GM23338 (cell line): ENCODE data around the gene FNDC1. TPM values are rescaled to one million over a fixed set of nuclear protein-coding genes. Genes with fewer than 3 reads are reported as not detected.
"Not testable (repeated sequence)": the region's sequence is repeated elsewhere in the genome, so short reads cannot be mapped to it uniquely, and the experiment has no call there.

Experiments
- ATAC-seq: fragments of 200-7000 bp; cut with Tn5 transposase; 3 replicates; pipeline ENCODE4 v1.9.1; 2020
- DNase-seq: peaks from one replicate; pipeline ENCODE4 v3.0.0-alpha.2; 2015; ENCODE audit warnings: low spot score
- H2AFZ ChIP-seq: fragments of 200-600 bp; sonication (generic); 2 replicates; pipeline ENCODE4 v1.8.0; 2016; ENCODE audit warnings: antibody characterized with exemption, mild to moderate bottlenecking, moderate library complexity
- H3F3A ChIP-seq: fragments of 200-600 bp; sonication (generic); replicated peaks from 2 replicates; pipeline ENCODE4 v1.8.0; 2017; ENCODE audit warnings: antibody characterized with exemption, mixed run types, low read depth
- H3K27ac ChIP-seq: fragments of 200-600 bp; sonication (generic); 2 replicates; pipeline ENCODE4 v1.6.1; 2016; ENCODE audit warnings: low read depth
- H3K27me3 ChIP-seq: fragments of 200-600 bp; sonication (generic); 2 replicates; pipeline ENCODE4 v1.8.0; 2016; ENCODE audit warnings: mild to moderate bottlenecking, mixed run types, moderate library complexity; ENCODE audit not compliant: insufficient read depth
- H3K36me3 ChIP-seq: fragments of 200-600 bp; sonication (generic); 2 replicates; pipeline ENCODE4 v1.8.0; 2016; ENCODE audit warnings: mild to moderate bottlenecking; ENCODE audit not compliant: insufficient read depth
- H3K4me1 ChIP-seq: fragments of 200-600 bp; sonication (generic); 2 replicates; pipeline ENCODE4 v1.8.0; 2016; ENCODE audit warnings: mild to moderate bottlenecking, moderate library complexity; ENCODE audit not compliant: insufficient read depth
- H3K4me2 ChIP-seq: fragments of 200-600 bp; sonication (generic); 2 replicates; pipeline ENCODE4 v1.7.1; 2017; ENCODE audit warnings: mixed run types
- H3K4me3 ChIP-seq: fragments of 200-600 bp; sonication (generic); 2 replicates; pipeline ENCODE4 v1.6.1; 2016; ENCODE audit warnings: mixed run types
- H3K79me2 ChIP-seq: fragments of 200-600 bp; sonication (generic); replicated peaks from 2 replicates; pipeline ENCODE4 v1.8.0; 2017; ENCODE audit warnings: mild to moderate bottlenecking; ENCODE audit not compliant: insufficient read depth
- H3K9me2 ChIP-seq: fragments of 200-600 bp; sonication (generic); 2 replicates; pipeline ENCODE4 v1.8.0; 2017; ENCODE audit not compliant: insufficient read depth
- H4K20me1 ChIP-seq: fragments of 200-600 bp; sonication (generic); replicated peaks from 2 replicates; pipeline ENCODE4 v1.8.0; 2017; ENCODE audit warnings: mild to moderate bottlenecking; ENCODE audit not compliant: insufficient read depth
- H3K27ac Mint-ChIP-seq: 2 replicates; pipeline ENCODE4 v1.8.0; 2020; ENCODE audit warnings: inconsistent platforms, mild to moderate bottlenecking, moderate library complexity, mixed read lengths
- H3K27me3 Mint-ChIP-seq: 3 replicates; pipeline ENCODE4 v1.8.0; 2022; ENCODE audit warnings: low read depth, mild to moderate bottlenecking, moderate library complexity, mixed read lengths, inconsistent platforms; ENCODE audit not compliant: insufficient read depth, poor library complexity
- H3K36me3 Mint-ChIP-seq: 3 replicates; pipeline ENCODE4 v1.8.0; 2021; ENCODE audit warnings: low read depth, mild to moderate bottlenecking, inconsistent platforms, moderate library complexity, mixed read lengths
- H3K4me1 Mint-ChIP-seq: 3 replicates; pipeline ENCODE4 v1.8.0; 2020; ENCODE audit warnings: mild to moderate bottlenecking, inconsistent platforms, mixed read lengths
- H3K4me3 Mint-ChIP-seq: 3 replicates; pipeline ENCODE4 v1.8.0; 2021; ENCODE audit warnings: moderate library complexity, mild to moderate bottlenecking, inconsistent platforms, mixed read lengths
- H3K9me3 Mint-ChIP-seq: 3 replicates; pipeline ENCODE4 v1.8.0; 2020; ENCODE audit warnings: moderate library complexity, mild to moderate bottlenecking, inconsistent platforms, mixed read lengths
- EZH2 ChIP-seq: fragments of 200-600 bp; sonication (generic); IDR thresholded peaks from one replicate; pipeline ENCODE4 v1.8.0; 2017; ENCODE audit warnings: antibody characterized with exemption, mild to moderate bottlenecking, low read depth; ENCODE audit not compliant: unreplicated experiment
- EZH2phosphoT487 ChIP-seq: fragments of 200-600 bp; sonication (generic); IDR thresholded peaks from one replicate; pipeline ENCODE4 v1.8.1; 2018; ENCODE audit warnings: antibody characterized with exemption; ENCODE audit not compliant: unreplicated experiment
- JUNB ChIP-seq: IDR thresholded peaks from one replicate; pipeline ENCODE4 v1.6.1; 2016; ENCODE audit warnings: antibody characterized with exemption; ENCODE audit not compliant: unreplicated experiment
- NANOG ChIP-seq: IDR thresholded peaks from 2 replicates; pipeline ENCODE4 v1.6.1; 2016; ENCODE audit warnings: antibody characterized with exemption, borderline replicate concordance
- POLR2AphosphoS5 ChIP-seq: IDR thresholded peaks from 2 replicates; pipeline ENCODE4 v1.6.1; 2016; ENCODE audit warnings: antibody characterized with exemption, low read depth
- STAT1 ChIP-seq: IDR thresholded peaks from one replicate; pipeline ENCODE4 v1.6.1; 2016; ENCODE audit warnings: antibody characterized with exemption; ENCODE audit not compliant: unreplicated experiment
- ZNF114 ChIP-seq: fragments of 250-450 bp; sonication (Bioruptor Pico); IDR thresholded peaks from 2 replicates; pipeline ENCODE4 v1.5.0; 2020; ENCODE audit warnings: mild to moderate bottlenecking, moderate library complexity
- ZNF331 ChIP-seq: fragments of 250-450 bp; sonication (Bioruptor Pico); IDR thresholded peaks from 2 replicates; pipeline ENCODE4 v1.5.0; 2020; ENCODE audit warnings: low read depth, mild to moderate bottlenecking, moderate library complexity
- polyA plus RNA-seq: library from polyadenylated mRNA; unstranded; fragments of >200 nt; fragmentation: Nextera tagmentation; extraction: Ambion mirVana; gene quantifications from 2 replicates; pipeline ENCODE4 v1.2.1, GENCODE V29; 2016
- total RNA-seq: library from RNA; depleted of rRNA; stranded (reverse); fragments of >200 nt; shearing (Covaris generic); gene quantifications from 2 replicates; pipeline ENCODE4 v1.2.3, GENCODE V29; 2014
- TF ChIP-seq, protein P1 (sequence below): IDR thresholded peaks from one replicate; pipeline ENCODE4 v1.6.1; 2018; ENCODE audit warnings: antibody characterized with exemption; ENCODE audit not compliant: unreplicated experiment
- TF ChIP-seq, protein P2 (sequence below): IDR thresholded peaks from 2 replicates; pipeline ENCODE4 v1.6.1; 2016; ENCODE audit warnings: antibody characterized with exemption

The FNDC1 gene
- total and polyA plus RNA-seq, 2 experiments from 2014 or later = 0.38 to 0.57 TPM

DNA sequence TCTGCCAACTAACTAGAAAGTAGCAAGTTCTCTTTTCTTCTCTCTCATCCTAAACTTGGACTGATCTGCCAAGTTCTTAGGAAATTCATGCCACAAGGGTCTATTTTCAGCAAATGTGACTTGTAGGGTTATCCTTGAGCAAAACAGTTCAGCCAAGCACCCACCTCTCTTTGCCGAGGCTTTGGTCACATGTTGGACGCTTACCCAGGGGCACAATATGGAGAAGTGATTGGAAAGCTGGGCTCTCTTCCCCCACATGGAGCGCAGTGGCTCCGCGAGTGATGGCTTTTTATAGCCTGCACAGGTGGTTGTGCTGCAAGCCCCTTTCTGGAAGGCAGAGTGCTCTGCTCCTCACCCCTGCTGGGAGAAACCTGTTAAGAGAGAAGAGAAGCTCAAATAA is 47.7 kb upstream of the FNDC1 start (continued):
- TF ChIP-seq, protein P1, sequence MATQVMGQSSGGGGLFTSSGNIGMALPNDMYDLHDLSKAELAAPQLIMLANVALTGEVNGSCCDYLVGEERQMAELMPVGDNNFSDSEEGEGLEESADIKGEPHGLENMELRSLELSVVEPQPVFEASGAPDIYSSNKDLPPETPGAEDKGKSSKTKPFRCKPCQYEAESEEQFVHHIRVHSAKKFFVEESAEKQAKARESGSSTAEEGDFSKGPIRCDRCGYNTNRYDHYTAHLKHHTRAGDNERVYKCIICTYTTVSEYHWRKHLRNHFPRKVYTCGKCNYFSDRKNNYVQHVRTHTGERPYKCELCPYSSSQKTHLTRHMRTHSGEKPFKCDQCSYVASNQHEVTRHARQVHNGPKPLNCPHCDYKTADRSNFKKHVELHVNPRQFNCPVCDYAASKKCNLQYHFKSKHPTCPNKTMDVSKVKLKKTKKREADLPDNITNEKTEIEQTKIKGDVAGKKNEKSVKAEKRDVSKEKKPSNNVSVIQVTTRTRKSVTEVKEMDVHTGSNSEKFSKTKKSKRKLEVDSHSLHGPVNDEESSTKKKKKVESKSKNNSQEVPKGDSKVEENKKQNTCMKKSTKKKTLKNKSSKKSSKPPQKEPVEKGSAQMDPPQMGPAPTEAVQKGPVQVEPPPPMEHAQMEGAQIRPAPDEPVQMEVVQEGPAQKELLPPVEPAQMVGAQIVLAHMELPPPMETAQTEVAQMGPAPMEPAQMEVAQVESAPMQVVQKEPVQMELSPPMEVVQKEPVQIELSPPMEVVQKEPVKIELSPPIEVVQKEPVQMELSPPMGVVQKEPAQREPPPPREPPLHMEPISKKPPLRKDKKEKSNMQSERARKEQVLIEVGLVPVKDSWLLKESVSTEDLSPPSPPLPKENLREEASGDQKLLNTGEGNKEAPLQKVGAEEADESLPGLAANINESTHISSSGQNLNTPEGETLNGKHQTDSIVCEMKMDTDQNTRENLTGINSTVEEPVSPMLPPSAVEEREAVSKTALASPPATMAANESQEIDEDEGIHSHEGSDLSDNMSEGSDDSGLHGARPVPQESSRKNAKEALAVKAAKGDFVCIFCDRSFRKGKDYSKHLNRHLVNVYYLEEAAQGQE = no peak
- no peak for TF ChIP-seq JUNB
- TF ChIP-seq EZH2phosphoT487 = no peak
- TF ChIP-seq EZH2 = no peak

DNA sequence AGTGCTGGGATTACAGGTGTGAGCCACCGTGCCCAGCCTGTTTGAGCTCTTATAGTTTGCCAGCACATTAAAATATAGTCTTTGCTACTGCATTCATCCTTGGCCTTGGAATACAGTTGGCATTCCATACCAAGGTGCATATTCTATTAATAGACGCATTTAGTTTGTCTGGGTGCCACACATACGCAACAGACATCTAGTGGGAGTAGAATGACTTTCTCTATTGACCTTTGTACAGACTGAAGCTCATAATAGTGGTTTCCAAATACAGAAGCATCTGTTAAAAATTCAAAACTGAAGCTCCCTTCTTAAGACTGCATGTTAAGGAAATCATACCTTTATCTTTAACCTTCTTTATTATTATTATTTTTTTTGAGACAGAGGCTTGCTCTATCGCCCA is 46.7 kb upstream of the FNDC1 start:
- H3K36me3 ChIP-seq = no peaks in the 10 kb centered on the region
- 0 out of 2 replicates have a peak, but pooled peaks cover 4% of the 10 kb centered on the region for H3K9me2 ChIP-seq
- H3K79me2 ChIP-seq = no peaks in the 10 kb centered on the region
- no peak overlapping the region for H3K4me3 Mint-ChIP-seq
- TF ChIP-seq POLR2AphosphoS5 (no peak), EZH2 (no peak), EZH2phosphoT487 (no peak), NANOG (no peak), ZNF331 (CRISPR knock-in tag) (no peak), STAT1 (no peak), ZNF114 (no peak), JUNB (no peak)
- TF ChIP-seq, protein P2, sequence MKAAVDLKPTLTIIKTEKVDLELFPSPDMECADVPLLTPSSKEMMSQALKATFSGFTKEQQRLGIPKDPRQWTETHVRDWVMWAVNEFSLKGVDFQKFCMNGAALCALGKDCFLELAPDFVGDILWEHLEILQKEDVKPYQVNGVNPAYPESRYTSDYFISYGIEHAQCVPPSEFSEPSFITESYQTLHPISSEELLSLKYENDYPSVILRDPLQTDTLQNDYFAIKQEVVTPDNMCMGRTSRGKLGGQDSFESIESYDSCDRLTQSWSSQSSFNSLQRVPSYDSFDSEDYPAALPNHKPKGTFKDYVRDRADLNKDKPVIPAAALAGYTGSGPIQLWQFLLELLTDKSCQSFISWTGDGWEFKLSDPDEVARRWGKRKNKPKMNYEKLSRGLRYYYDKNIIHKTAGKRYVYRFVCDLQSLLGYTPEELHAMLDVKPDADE = no peak
- TF ChIP-seq, protein P1 = no peak
- no peak overlapping the region for H2AFZ ChIP-seq
- H4K20me1 ChIP-seq = no peaks in the 10 kb centered on the region
- no peak overlapping the region for H3K4me3 ChIP-seq
- H3K27me3 ChIP-seq = no peaks in the 10 kb centered on the region
- DNase-seq = no peak
- no peaks in the 10 kb centered on the region for H3K4me1 Mint-ChIP-seq
- H3F3A ChIP-seq = no peaks in the 10 kb centered on the region
- ATAC-seq = no peak
- no peaks in the 10 kb centered on the region for H3K9me3 Mint-ChIP-seq
- H3K36me3 Mint-ChIP-seq = no peaks in the 10 kb centered on the region
- H3K27ac Mint-ChIP-seq = no peak overlapping the region
- no peak overlapping the region for H3K27ac ChIP-seq
- peaks cover 2% of the 10 kb centered on the region for H3K27me3 Mint-ChIP-seq
- H3K4me1 ChIP-seq = no peaks in the 10 kb centered on the region
- no peak overlapping the region for H3K4me2 ChIP-seq

DNA sequence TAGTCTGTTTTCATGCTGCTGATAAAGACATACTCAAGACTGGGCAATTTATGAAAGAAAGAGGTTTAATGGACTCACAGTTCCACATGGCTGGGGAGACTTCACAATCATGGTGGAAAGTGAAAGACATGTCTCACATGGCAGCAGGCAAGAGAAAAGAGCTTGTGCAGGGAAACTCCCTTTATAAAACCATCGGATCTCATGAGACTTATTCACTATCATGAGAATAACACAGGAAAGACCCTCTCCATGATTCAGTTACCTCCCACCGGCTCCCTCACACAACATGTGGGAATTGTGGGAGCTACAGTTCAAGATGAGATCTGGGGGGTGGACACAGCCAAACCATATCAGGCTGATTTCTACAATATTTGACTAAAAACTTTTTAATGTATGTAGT is 45.4 kb upstream of the FNDC1 start:
- not testable (repeated sequence) for H3K9me3 Mint-ChIP-seq, H3K4me3 ChIP-seq, H3K27me3 ChIP-seq, H3K36me3 ChIP-seq, H3K36me3 Mint-ChIP-seq, H4K20me1 ChIP-seq, H3K27ac Mint-ChIP-seq, H3K27me3 Mint-ChIP-seq, H3K4me3 Mint-ChIP-seq, H3K4me1 Mint-ChIP-seq, H3K4me2 ChIP-seq, H2AFZ ChIP-seq, H3K4me1 ChIP-seq, H3F3A ChIP-seq, ATAC-seq, H3K79me2 ChIP-seq, DNase-seq, H3K9me2 ChIP-seq, H3K27ac ChIP-seq
